Tibial artery (tissue), 4 donors: ENCODE results near the gene ATAD3A.

Experiments
- DNase-seq, 2 donors: peaks; one replicate each; pipeline ENCODE4 v3.0.0-alpha.2; 2019
- H3K27ac ChIP-seq, 2 donors: fragments of 200-600 bp; sonication (generic) in 1 of 2; 1 replicate in 1 of 2; 2 replicates in 1 of 2; pipeline ENCODE4 v1.5.1; 2018 to 2019; ENCODE audit warnings: mild to moderate bottlenecking in 1 of 2
- H3K27me3 ChIP-seq, 2 donors: fragments of 200-600 bp; sonication (generic) in 1 of 2; one replicate each; pipeline versions ENCODE4 v1.5.1 to v1.6.0; 2016 to 2019
- H3K36me3 ChIP-seq, 3 donors: fragments of 200-600 bp; sonication (generic) in 2 of 3; one replicate each; pipeline ENCODE4 v1.5.1; 2016 to 2019; ENCODE audit warnings: mild to moderate bottlenecking in 2 of 3
- H3K4me1 ChIP-seq, 4 donors: fragments of 200-600 bp; sonication (generic) in 2 of 4; 1 replicate in 3 of 4; 2 replicates in 1 of 4; pipeline ENCODE4 v1.5.1; 2016 to 2019
- H3K4me3 ChIP-seq, 2 donors: fragments of 200-600 bp; sonication (generic) in 1 of 2; 1 replicate in 1 of 2; 2 replicates in 1 of 2; pipeline ENCODE4 v1.5.1; 2018 to 2019; ENCODE audit warnings: mild to moderate bottlenecking in 2 of 2
- H3K9me3 ChIP-seq, 3 donors: fragments of 200-600 bp; sonication (generic) in 1 of 3; one replicate each; pipeline ENCODE4 v1.5.1; 2016 to 2019
- CTCF ChIP-seq, 2 experiments: fragments of 200-600 bp in 1 of 2; fragments of 450-650 bp in 1 of 2; IDR thresholded peaks; one replicate each; pipeline ENCODE4 v1.5.1; 2017 to 2019; ENCODE audit warnings: antibody characterized with exemption in 2 of 2, mild to moderate bottlenecking in 1 of 2, moderate library complexity in 1 of 2
- intact Hi-C: fragments of 100-400 bp; cut with DNase I; formaldehyde crosslinking; loops from one replicate; pipeline ENCODE4 v1.15.0; 2023; ENCODE audit warnings: low total_unique reads

Gene ATAD3A

GRCh38 chr1:1574721-1575537 is 63.0 kb downstream of the ATAD3A start, which contains the start of gene SSU72:
Gene SSU72 (minus strand): TSS chr1:1574863. CDS start chr1:1574557, 306 bp downstream.
- Histone ChIP-seq H3K4me3 (peak within 1 kb of the TSS; percentile 81 to 95), H3K27me3 (no peaks in the 10 kb centered on the region), H3K4me1 (peaks cover 0 to 41% (median 22%) of the 10 kb centered on the region in 4 donors), H3K9me3 (no peaks in the 10 kb centered on the region), H3K36me3 (peaks cover 0 to 8% (median 0%) of the 10 kb centered on the region in 3 donors), H3K27ac (peak within 1 kb of the TSS; percentile 98)
- intact Hi-C loops: loop anchor here (2.0 kb wide), 1 partner anchor 40 kb away; the partner anchor contains the start of gene MIB2
- DNase-seq: peak; percentile 92 to 93
- TF ChIP-seq CTCF (IDR thresholded peaks at IDR 0.05): peak in 1 of 2 experiments; percentile 27

GRCh38 chr1:1577367-1578011 is 65.5 kb downstream of the ATAD3A start:
- DNase-seq: no peak
- H3K27ac ChIP-seq: no peak overlapping the region

GRCh38 chr1:1578371-1578940 is 66.5 kb downstream of the ATAD3A start:
- H3K27me3 ChIP-seq: peaks cover 0 to 13% of the 10 kb centered on the region in 2 donors
- intact Hi-C loops: no loop called here

More at GRCh38 chr1:1577367-1578011, 65.5 kb downstream of the ATAD3A start:
- intact Hi-C loops: no loop called here
- Histone ChIP-seq H3K4me3 (no peak overlapping the region), H3K27me3 (peaks cover 0 to 9% of the 10 kb centered on the region in 2 donors), H3K4me1 (peaks cover 0 to 21% (median 12%) of the 10 kb centered on the region in 4 donors), H3K9me3 (no peaks in the 10 kb centered on the region), H3K36me3 (no peaks in the 10 kb centered on the region)
- no peak for TF ChIP-seq CTCF (IDR thresholded peaks at IDR 0.05)

GRCh38 chr1:1582585-1583346 is 70.8 kb downstream of the ATAD3A start:
- Histone ChIP-seq H3K27me3 (peaks cover 0 to 40% of the 10 kb centered on the region in 2 donors), H3K27ac (no peak overlapping the region), H3K4me1 (no peaks in the 10 kb centered on the region), H3K9me3 (no peaks in the 10 kb centered on the region), H3K36me3 (no peaks in the 10 kb centered on the region), H3K4me3 (no peak overlapping the region)
- TF ChIP-seq CTCF (IDR thresholded peaks at IDR 0.05): no peak
- no peak for DNase-seq
- intact Hi-C loops: no loop called here

More at GRCh38 chr1:1578371-1578940, 66.5 kb downstream of the ATAD3A start:
- TF ChIP-seq CTCF (IDR thresholded peaks at IDR 0.05): no peak
- H3K27ac ChIP-seq: no peak overlapping the region
- no peaks in the 10 kb centered on the region for H3K36me3 ChIP-seq
- DNase-seq: no peak
- H3K4me3 ChIP-seq: no peak overlapping the region
- no peaks in the 10 kb centered on the region for H3K9me3 ChIP-seq
- H3K4me1 ChIP-seq: peaks cover 0 to 11% (median 6%) of the 10 kb centered on the region in 4 donors
